ENCODE measurements around the gene SORT1. TPM values are rescaled to one million over a fixed set of nuclear protein-coding genes. Genes with fewer than 3 reads are reported as not detected.

The SORT1 gene
- polyA plus RNA-seq, 1 of the 3 experiments (the other 2 are of a cell fraction) = 8.5 TPM

GRCh38 chr1:109299558-109300343, 98.0 kb downstream of the SORT1 start:
- H3F3A ChIP-seq (replicated peaks; ENCODE audit: insufficient read depth) = peaks cover 9% of the 10 kb centered on the region
- no peaks in the 10 kb centered on the region for H4K20me1 ChIP-seq (ENCODE audit: insufficient read depth)
- no peaks in the 10 kb centered on the region for H3K9me3 ChIP-seq
- CTCF ChIA-PET = interaction anchor here (1.6 kb wide), 1 partner anchor 233 kb away, joined by 4 read pairs; no protein-coding TSS in a partner anchor
- H3K9me2 ChIP-seq = no peaks in the 10 kb centered on the region
- no peak for TF ChIP-seq RAD21 (IDR thresholded peaks at IDR 0.05; ENCODE audit: low read length)
- TF ChIP-seq RCOR1 (IDR thresholded peaks at IDR 0.05; ENCODE audit: low read length) = no peak
- no peak for TF ChIP-seq NFIC (IDR thresholded peaks at IDR 0.05; ENCODE audit: borderline replicate concordance)
- TF ChIP-seq CHD2 (IDR thresholded peaks at IDR 0.05; ENCODE audit: low read length, partially characterized antibody) = no peak
- no peak for TF ChIP-seq YY1 (IDR thresholded peaks at IDR 0.05; ENCODE audit: low read depth)
- TF ChIP-seq EZH2phosphoT487 (IDR thresholded peaks at IDR 0.05; ENCODE audit: borderline replicate concordance, low read depth) = no peak
- peak overlapping the region; percentile 70 to 85; a peak in 3 of 4 replicates for H3K27ac ChIP-seq (ENCODE audit: low read depth in 2 of 2, low read length in 1 of 2)
- peak overlapping the region; percentile 58; the same call in 1 of the 2 replicates for H3K4me2 ChIP-seq
- peak overlapping the region; percentile 67; the same call in 1 of the 2 replicates for H2AFZ ChIP-seq (ENCODE audit: low read depth)
- H3K36me3 ChIP-seq (replicated peaks in 1 of 2; ENCODE audit: control insufficient read depth in 1 of 2, insufficient read depth in 2 of 2, low read length in 1 of 2) = no peaks in the 10 kb centered on the region
- H3K79me2 ChIP-seq (ENCODE audit: insufficient read depth) = no peaks in the 10 kb centered on the region
- no peak for DNase-seq
- no peak overlapping the region for H3K4me3 ChIP-seq (ENCODE audit: low read depth in 2 of 2, low read length in 1 of 2)
- H3K4me1 ChIP-seq (ENCODE audit: control insufficient read depth in 1 of 2, insufficient read depth in 2 of 2, low read depth in 1 of 2, low read length in 1 of 2) = peaks cover 9 to 20% of the 10 kb centered on the region in 2 experiments
- H3K9ac ChIP-seq = no peak overlapping the region; the same call in 1 of the 2 replicates
- POLR2A ChIA-PET = no interaction called here
- H3K27me3 ChIP-seq (ENCODE audit: insufficient read depth) = no peaks in the 10 kb centered on the region
- WGBS (ENCODE audit: low lambda C conversion rate) = 94% methylated on average over 20 of the region's 20 CpGs

DNA sequence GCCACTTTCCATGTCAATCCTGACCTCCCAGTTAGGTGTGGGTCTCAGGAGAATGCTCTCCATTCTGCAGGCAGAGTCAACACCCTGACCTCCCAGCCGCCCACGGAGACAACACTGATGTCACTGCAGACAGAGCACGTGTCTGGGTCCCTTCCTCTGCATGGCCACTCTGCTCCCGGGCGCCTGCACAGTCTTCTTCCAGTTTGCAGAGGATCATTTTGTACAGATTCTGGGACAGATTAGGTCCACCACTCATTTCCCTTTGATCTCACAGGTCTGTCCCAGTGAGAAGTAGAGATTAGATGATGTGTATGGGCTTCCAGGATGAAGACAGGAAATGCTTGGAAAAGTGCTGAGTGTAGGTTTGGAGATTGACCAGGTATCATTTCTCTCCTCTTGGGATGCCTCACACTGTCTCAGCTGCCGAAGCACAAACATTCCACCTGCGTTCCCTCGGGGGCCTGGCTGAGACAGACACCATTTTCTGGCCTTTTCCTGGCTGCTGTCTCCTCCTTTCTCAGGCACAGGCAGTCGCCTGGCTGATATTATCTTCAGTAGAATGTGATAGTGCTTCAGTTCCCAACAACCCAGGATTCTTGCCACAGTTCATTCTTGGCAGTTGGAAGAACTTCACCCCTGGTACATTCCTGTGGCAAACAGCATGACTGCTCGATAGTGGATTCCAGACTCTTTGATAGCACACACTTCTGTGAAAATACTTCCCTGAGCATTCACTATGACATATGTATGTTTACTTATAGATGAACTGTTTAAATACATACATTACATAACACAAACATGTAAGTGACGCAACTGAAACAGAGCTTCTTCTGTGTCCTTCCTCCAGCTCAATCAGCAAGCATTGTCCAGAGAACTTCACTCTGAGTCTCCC, 98.8 kb downstream of the SORT1 start:
- no peaks in the 10 kb centered on the region for H3K27me3 ChIP-seq (ENCODE audit: insufficient read depth)
- peak overlapping the region; percentile 67 for H2AFZ ChIP-seq (ENCODE audit: low read depth)
- H3K9me2 ChIP-seq = no peaks in the 10 kb centered on the region
- H3K36me3 ChIP-seq (replicated peaks in 1 of 2; ENCODE audit: control insufficient read depth in 1 of 2, insufficient read depth in 2 of 2, low read length in 1 of 2) = no peaks in the 10 kb centered on the region
- H3K9ac ChIP-seq = no peak overlapping the region; the same call in 1 of the 2 replicates
- ChIA-PET POLR2A (no interaction called here), CTCF (interaction anchor here (1.2 to 1.6 kb wide), 2 partner anchors 200 to 233 kb away, joined by 4 read pairs; no protein-coding TSS in a partner anchor)
- TF ChIP-seq TCF12 (IDR thresholded peaks at IDR 0.05) (0 out of 2 replicates have a peak, but pooled peaks have one; percentile 33), IRF3 (IDR thresholded peaks at IDR 0.05; ENCODE audit: low read depth, low read length) (no peak), NFIC (IDR thresholded peaks at IDR 0.05; ENCODE audit: borderline replicate concordance) (peak; percentile 20; the same call in 1 of the 2 replicates), MEF2A (IDR thresholded peaks at IDR 0.05; ENCODE audit: borderline replicate concordance, low read depth) (no peak), EP300 (IDR thresholded peaks at IDR 0.05; ENCODE audit: borderline replicate concordance in 1 of 2, low read depth in 1 of 2, low read length in 1 of 2) (0 out of 4 replicates have a peak, but pooled peaks of 1 of the 2 experiments have one; percentile 13), TEAD4 (IDR thresholded peaks at IDR 0.05; ENCODE audit: borderline replicate concordance, insufficient read depth) (0 out of 2 replicates have a peak, but pooled peaks have one; percentile 35), GATA2 (CRISPR knock-in tag; IDR thresholded peaks at IDR 0.05) (peak; percentile 48), MAX (IDR thresholded peaks at IDR 0.05; ENCODE audit: low read depth) (peak; percentile 57; the same call in 1 of the 2 replicates)
- H4K20me1 ChIP-seq (ENCODE audit: insufficient read depth) = no peaks in the 10 kb centered on the region
- H3K4me3 ChIP-seq (ENCODE audit: low read depth in 2 of 2, low read length in 1 of 2) = no peak overlapping the region
- no peaks in the 10 kb centered on the region for H3K9me3 ChIP-seq
- H3K4me1 ChIP-seq (ENCODE audit: control insufficient read depth in 1 of 2, insufficient read depth in 2 of 2, low read depth in 1 of 2, low read length in 1 of 2) = peaks cover 9 to 20% of the 10 kb centered on the region in 2 experiments
- WGBS (ENCODE audit: low lambda C conversion rate) = 60% methylated on average over 9 of the region's 11 CpGs
- no peaks in the 10 kb centered on the region for H3K79me2 ChIP-seq (ENCODE audit: insufficient read depth)
- peaks cover 9% of the 10 kb centered on the region for H3F3A ChIP-seq (replicated peaks; ENCODE audit: insufficient read depth)
- peak overlapping the region; percentile 58 for H3K4me2 ChIP-seq
- DNase-seq = peak; percentile 51
- H3K27ac ChIP-seq (ENCODE audit: low read depth in 2 of 2, low read length in 1 of 2) = peak overlapping the region; percentile 70 to 85
